HG03196 (cell line): ENCODE data around the gene GALNTL6.

Experiments used
- ATAC-seq: cut with Tn5 transposase; IDR thresholded peaks from one replicate; pipeline ENCODE4 v1.9.1; 2021; ENCODE audit not compliant: unreplicated experiment

GALNTL6 gene

GRCh38 chr4:171876636-171877035 is 63.4 kb downstream of the GALNTL6 start:
- no peak for ATAC-seq

GRCh38 chr4:171880136-171880535 is 66.9 kb downstream of the GALNTL6 start:
- no peak for ATAC-seq

GRCh38 chr4:171889681-171890080 is 76.5 kb downstream of the GALNTL6 start:
- ATAC-seq = no peak

- ATAC-seq = no peak
These were observed 77.8 kb downstream of the GALNTL6 start for GRCh38 chr4:171891038-171891437.

- ATAC-seq = no peak
These were observed 83.2 kb downstream of the GALNTL6 start for GRCh38 chr4:171896426-171896825.

GRCh38 chr4:171919314-171919713 is 106.1 kb downstream of the GALNTL6 start:
- no peak for ATAC-seq

GRCh38 chr4:171920901-171921300 is 107.7 kb downstream of the GALNTL6 start:
- no peak for ATAC-seq

GRCh38 chr4:171924746-171925376 is 111.7 kb downstream of the GALNTL6 start:
- no peak for ATAC-seq

- ATAC-seq = no peak
These were observed 115.1 kb downstream of the GALNTL6 start for GRCh38 chr4:171928336-171928735.

GRCh38 chr4:171929477-171929876 is 116.3 kb downstream of the GALNTL6 start:
- ATAC-seq = no peak

- ATAC-seq = no peak
These were observed 116.7 kb downstream of the GALNTL6 start for GRCh38 chr4:171929907-171930306.

GRCh38 chr4:171932238-171932637 is 119.0 kb downstream of the GALNTL6 start:
- no peak for ATAC-seq

- no peak for ATAC-seq
These were observed 127.5 kb downstream of the GALNTL6 start for GRCh38 chr4:171940656-171941055.

GRCh38 chr4:171947400-171947799 is 134.2 kb downstream of the GALNTL6 start:
- no peak for ATAC-seq

GRCh38 chr4:171948038-171948437 is 134.8 kb downstream of the GALNTL6 start:
- no peak for ATAC-seq

- ATAC-seq = no peak
These were observed 141.4 kb downstream of the GALNTL6 start for GRCh38 chr4:171954650-171955049.

GRCh38 chr4:171956678-171957077 is 143.5 kb downstream of the GALNTL6 start:
- ATAC-seq = no peak

- ATAC-seq = no peak
These were observed 148.9 kb downstream of the GALNTL6 start for GRCh38 chr4:171962110-171962509.

GRCh38 chr4:171966356-171966755 is 153.2 kb downstream of the GALNTL6 start:
- no peak for ATAC-seq

GRCh38 chr4:171978216-171978615 is 165.0 kb downstream of the GALNTL6 start:
- no peak for ATAC-seq

GRCh38 chr4:171979461-171979860 is 166.3 kb downstream of the GALNTL6 start:
- no peak for ATAC-seq

GRCh38 chr4:171981185-171981584 is 168.0 kb downstream of the GALNTL6 start:
- ATAC-seq = no peak
